H1 (cell line): Measurements from ENCODE around the gene OST4. TPM values are rescaled to one million over a fixed set of nuclear protein-coding genes. Genes with fewer than 3 reads are reported as not detected.

Source experiments
- CTCF ChIA-PET: fragments of 300-600 bp; sonication (Branson Sonifier 250); formaldehyde crosslinking; loops from one replicate; lab custom pipeline; 2021; ENCODE audit not compliant: partially characterized antibody; lab: Charles Lee
- POLR2A ChIA-PET: fragments of 300-600 bp; sonication (Branson Sonifier 250); formaldehyde crosslinking; loops from one replicate; lab custom pipeline; 2021; ENCODE audit warnings: inconsistent platforms; ENCODE audit not compliant: partially characterized antibody; lab: Charles Lee
- DNase-seq, 2 experiments: peaks; one replicate each; pipeline versions ENCODE4 v3.0.0 to v3.0.0-alpha.2; 2010 to 2022; ENCODE audit warnings: low spot score in 2 of 2, low read depth in 1 of 2, mixed read lengths in 1 of 2
- FAIRE-seq: peaks from 2 replicates; lab custom pipeline; 2011; peaks lifted over from hg19 to GRCh38; lab: Jason Lieb, UNC
- H2AFZ ChIP-seq: 2 replicates; pipeline ENCODE4 v1.8.1; 2012; ENCODE audit warnings: low read length, inconsistent platforms
- H2AK5ac ChIP-seq: 2 replicates; pipeline ENCODE4 v1.6.1; 2013; ENCODE audit warnings: low read depth, low read length
- H2BK120ac ChIP-seq: replicated peaks from 2 replicates; pipeline ENCODE3; 2013; ENCODE audit warnings: low read depth, low read length, inconsistent platforms
- H2BK12ac ChIP-seq: 2 replicates; pipeline ENCODE4 v1.6.1; 2013; ENCODE audit warnings: low read depth, low read length
- H2BK15ac ChIP-seq: 2 replicates; pipeline ENCODE4 v1.6.1; 2013; ENCODE audit warnings: low read length
- H2BK20ac ChIP-seq: 2 replicates; pipeline ENCODE4 v1.6.1; 2013; ENCODE audit warnings: low read length
- H2BK5ac ChIP-seq: 2 replicates; pipeline ENCODE4 v1.6.1; 2013; ENCODE audit warnings: low read depth, low read length
- H3K14ac ChIP-seq: 2 replicates; pipeline ENCODE4 v1.6.1; 2013; ENCODE audit warnings: inconsistent platforms; ENCODE audit not compliant: insufficient read length
- H3K18ac ChIP-seq: 2 replicates; pipeline ENCODE4 v1.6.1; 2013; ENCODE audit warnings: low read length; ENCODE audit errors: extremely low read depth
- H3K23ac ChIP-seq: 2 replicates; pipeline ENCODE4 v1.6.1; 2013; ENCODE audit warnings: inconsistent platforms; ENCODE audit not compliant: insufficient read length
- H3K23me2 ChIP-seq: 2 replicates; pipeline ENCODE4 v1.6.1; 2013; ENCODE audit warnings: low read depth, low read length
- H3K27ac ChIP-seq: 2 replicates; pipeline ENCODE4 v1.6.1; 2011; ENCODE audit warnings: low read depth, low read length, inconsistent platforms
- H3K27me3 ChIP-seq, 4 experiments: replicated peaks in 1 of 4; 1 replicate in 1 of 4; 2 replicates in 3 of 4; pipeline versions ENCODE4 v1.6.1 to v1.8.1; 2011 to 2013; ENCODE audit warnings: low read length in 3 of 4, mild to moderate bottlenecking in 3 of 4, inconsistent platforms in 2 of 4, mixed read lengths in 2 of 4, moderate library complexity in 1 of 4; ENCODE audit not compliant: control insufficient read depth in 3 of 4, insufficient read depth in 3 of 4; ENCODE audit errors: extremely low read depth in 1 of 4
- H3K36me3 ChIP-seq, 4 experiments: 2 replicates each; pipeline versions ENCODE4 v1.6.1 to v1.8.1; 2011 to 2013; ENCODE audit warnings: mild to moderate bottlenecking in 4 of 4, low read length in 3 of 4, moderate library complexity in 2 of 4, control low read depth in 1 of 4, inconsistent platforms in 1 of 4; ENCODE audit not compliant: insufficient read depth in 4 of 4, control insufficient read depth in 2 of 4
- H3K4ac ChIP-seq: replicated peaks from 2 replicates; pipeline ENCODE3; 2013; ENCODE audit warnings: low read length, low read depth, mixed read lengths, inconsistent platforms; ENCODE audit not compliant: insufficient read length
- H3K4me1 ChIP-seq, 4 experiments: replicated peaks in 1 of 4; 1 replicate in 1 of 4; 2 replicates in 3 of 4; pipeline versions ENCODE4 v1.6.1 to v1.8.1; 2011 to 2013; ENCODE audit warnings: low read length in 3 of 4, inconsistent platforms in 2 of 4, mixed read lengths in 1 of 4; ENCODE audit not compliant: insufficient read depth in 4 of 4, control insufficient read depth in 3 of 4
- H3K4me2 ChIP-seq, 2 experiments: 2 replicates each; pipeline versions ENCODE4 v1.6.1 to v1.8.1; 2011 to 2013; ENCODE audit warnings: low read depth in 2 of 2, low read length in 2 of 2, control low read depth in 1 of 2, inconsistent platforms in 1 of 2, mild to moderate bottlenecking in 1 of 2; ENCODE audit not compliant: insufficient read depth in 1 of 2
- H3K4me3 ChIP-seq, 4 experiments: fragments of 200-600, 300-600 bp in 1 of 4; sonication (generic), shearing (Covaris generic), sonication (Bioruptor Twin) in 1 of 4; 2 replicates each; pipeline versions ENCODE4 v1.5.1 to v1.8.1; 2011 to 2016; ENCODE audit warnings: low read length in 4 of 4, low read depth in 3 of 4, control low read depth in 2 of 4, inconsistent platforms in 2 of 4, mild to moderate bottlenecking in 2 of 4, mixed read lengths in 1 of 4, moderate library complexity in 1 of 4; ENCODE audit not compliant: insufficient read depth in 2 of 4; ENCODE audit errors: extremely low read depth in 1 of 4
- H3K56ac ChIP-seq: replicated peaks from 2 replicates; pipeline ENCODE3; 2013; ENCODE audit warnings: low read depth, mild to moderate bottlenecking, mixed read lengths, low read length, inconsistent platforms; ENCODE audit not compliant: insufficient read length
- H3K79me1 ChIP-seq: 2 replicates; pipeline ENCODE4 v1.6.1; 2013; ENCODE audit warnings: low read depth, low read length, control low read depth
- H3K79me2 ChIP-seq, 2 experiments: 2 replicates each; pipeline versions ENCODE4 v1.6.1 to v1.8.1; 2012 to 2013; ENCODE audit warnings: low read length in 2 of 2, mild to moderate bottlenecking in 2 of 2, inconsistent platforms in 1 of 2; ENCODE audit not compliant: insufficient read depth in 2 of 2, control insufficient read depth in 1 of 2
- H3K9ac ChIP-seq, 4 experiments: replicated peaks in 1 of 4; 1 replicate in 1 of 4; 2 replicates in 3 of 4; pipeline versions ENCODE4 v1.6.1 to v1.8.1; 2011 to 2013; ENCODE audit warnings: low read depth in 3 of 4, low read length in 3 of 4, control low read depth in 2 of 4, mild to moderate bottlenecking in 2 of 4, moderate library complexity in 2 of 4, inconsistent platforms in 1 of 4; ENCODE audit errors: extremely low read depth in 1 of 4
- H3K9me3 ChIP-seq, 2 experiments: 2 replicates each; pipeline versions ENCODE4 v1.6.1 to v1.8.1; 2012 to 2013; ENCODE audit warnings: mild to moderate bottlenecking in 2 of 2, moderate library complexity in 2 of 2, control low read depth in 1 of 2, inconsistent platforms in 1 of 2, low read depth in 1 of 2, low read length in 1 of 2, mixed read lengths in 1 of 2; ENCODE audit not compliant: insufficient read depth in 2 of 2
- H4K20me1 ChIP-seq, 2 experiments: replicated peaks in 1 of 2; 2 replicates each; pipeline versions ENCODE3 to v1.8.1; 2011 to 2013; ENCODE audit warnings: inconsistent platforms in 2 of 2, low read length in 2 of 2, mild to moderate bottlenecking in 1 of 2; ENCODE audit not compliant: insufficient read depth in 2 of 2, control insufficient read depth in 1 of 2
- H4K5ac ChIP-seq: 2 replicates; pipeline ENCODE4 v1.6.1; 2013; ENCODE audit warnings: low read length, low read depth, mixed read lengths, inconsistent platforms; ENCODE audit not compliant: insufficient read length
- H4K8ac ChIP-seq: 2 replicates; pipeline ENCODE4 v1.8.0; 2013; ENCODE audit warnings: mild to moderate bottlenecking, moderate library complexity, low read length, inconsistent platforms; ENCODE audit not compliant: insufficient read depth; ENCODE audit errors: extremely low read depth
- H4K91ac ChIP-seq: replicated peaks from 2 replicates; pipeline ENCODE3; 2013; ENCODE audit warnings: low read length, mixed read lengths, inconsistent platforms; ENCODE audit not compliant: insufficient read length
- FOSL1 ChIP-seq: IDR thresholded peaks from 2 replicates; pipeline ENCODE4 v1.6.1; 2011; ENCODE audit warnings: mild to moderate bottlenecking, low read depth, low read length, moderate library complexity; ENCODE audit not compliant: insufficient read depth
- TEAD4 ChIP-seq: IDR thresholded peaks from 2 replicates; pipeline ENCODE4 v1.6.1; 2012; ENCODE audit warnings: low read depth, low read length, inconsistent platforms, mixed read lengths
- WGBS, 2 experiments: shearing (Covaris generic) in 1 of 2; methylation state at CpG; one replicate each; pipeline versions ENCODE4 v1.1.6 to v1.1.7; 2013 to 2015; ENCODE audit warnings: low lambda C conversion rate in 2 of 2, mixed read lengths in 2 of 2, inconsistent platforms in 1 of 2, low coverage in 1 of 2, missing lambda C conversion rate in 1 of 2; ENCODE audit not compliant: insufficient replicate concordance in 2 of 2, insufficient coverage in 1 of 2, insufficient read length in 1 of 2; ENCODE audit errors: extremely low coverage in 1 of 2, missing lambda C conversion rate in 1 of 2; 5-methylcytosine and 5-hydroxymethylcytosine counted together
- polyA plus RNA-seq, 7 experiments: library from polyadenylated mRNA; depleted of rRNA in 3 of 7; stranded (reverse) in 5 of 7; unstranded in 2 of 7; fragments of >200 nt in 5 of 7; fragments of 200-250 nt in 2 of 7; gene quantifications; 1 replicate in 5 of 7; 2 replicates in 1 of 7; 4 replicates in 1 of 7; pipeline versions ENCODE4 v1.2.1 to v1.2.3, GENCODE V29; 2011 to 2013; ENCODE audit warnings: missing spikeins in 2 of 7, mixed read lengths in 2 of 7
- total RNA-seq: library from RNA; stranded (reverse); fragmentation: NEBNext Ultra II Directional; extraction: Animal tissue kit (Norgen Biotek cat#: 25700); gene quantifications from 2 replicates; pipeline ENCODE4 v1.2.1, GENCODE V29; 2021

The OST4 gene
- total and polyA plus RNA-seq, 2 of the 8 experiments (the other 6 are each of a cell fraction or from before 2014, with no cell fraction given): 225 to 865 TPM

GRCh38 chr2:27085062-27085672 lies 13.7 kb upstream of the OST4 start:
- Histone ChIP-seq H2BK20ac (0 out of 2 replicates have a peak overlapping the region, but pooled peaks have one; percentile 72), H4K5ac (no peak overlapping the region), H3K27ac (no peak overlapping the region), H3K9me3 (no peaks in the 10 kb centered on the region), H3K14ac (no peak overlapping the region), H3K23me2 (peaks cover 13% of the 10 kb centered on the region; the same call in 1 of the 2 replicates), H3K4ac (no peak overlapping the region), H2AK5ac (no peak overlapping the region), H3K27me3 (peaks cover 0 to 9% (median 4%) of the 10 kb centered on the region in 4 experiments; a peak in 2 of 7 replicates), H2BK15ac (no peak overlapping the region), H3K23ac (no peak overlapping the region), H4K91ac (no peak overlapping the region), H2BK12ac (no peak overlapping the region; the same call in 1 of the 2 replicates), H2AFZ (no peak overlapping the region), H3K9ac (peak overlapping the region in 1 of 4 experiments; percentile 50; a peak in 2 of 7 replicates), H3K36me3 (no peaks in the 10 kb centered on the region), H4K8ac (peak overlapping the region; percentile 85), H2BK120ac (no peak overlapping the region), H3K4me1 (peaks cover 4 to 28% (median 10%) of the 10 kb centered on the region in 4 experiments; a peak in 6 of 7 replicates), H3K79me1 (no peaks in the 10 kb centered on the region), H3K4me2 (peak overlapping the region; percentile 70 to 84), H2BK5ac (no peak overlapping the region), H3K18ac (no peak overlapping the region), H3K4me3 (peak overlapping the region; percentile 44 to 75 (median 57); a peak in 7 of 8 replicates), H4K20me1 (peaks cover 0 to 1% of the 10 kb centered on the region in 2 experiments), H3K56ac (no peak overlapping the region), H3K79me2 (no peaks in the 10 kb centered on the region)
- POLR2A ChIA-PET: interaction anchor here (0.6 to 5.9 kb wide), 8 partner anchors 12 to 271 kb away, joined by 3 to 63 read pairs (median 6); partner anchors contain the start of genes AGBL5, ATRAID, GTF3C2 and OST4
- no peak for FAIRE-seq
- DNase-seq: no peak
- CTCF ChIA-PET: interaction anchor here (0.7 to 16.5 kb wide), 12 partner anchors 8 to 206 kb away, joined by 3 to 160 read pairs (median 4); partner anchors contain the start of genes AGBL5 and PREB
- WGBS, 2 experiments: 62% methylated on average over 10 of the region's 10 CpGs; no CpG with 5 or more reads in 1 of the 2 experiments
- TF ChIP-seq TEAD4: 0 out of 2 replicates have a peak, but pooled peaks have one; percentile 27
- TF ChIP-seq FOSL1: no peak
